ENCODE data around the gene ASXL2.
A peak's percentile ranks its signal among the peaks of the same experiment; 100 is the strongest.

The ASXL2 gene

DNA sequence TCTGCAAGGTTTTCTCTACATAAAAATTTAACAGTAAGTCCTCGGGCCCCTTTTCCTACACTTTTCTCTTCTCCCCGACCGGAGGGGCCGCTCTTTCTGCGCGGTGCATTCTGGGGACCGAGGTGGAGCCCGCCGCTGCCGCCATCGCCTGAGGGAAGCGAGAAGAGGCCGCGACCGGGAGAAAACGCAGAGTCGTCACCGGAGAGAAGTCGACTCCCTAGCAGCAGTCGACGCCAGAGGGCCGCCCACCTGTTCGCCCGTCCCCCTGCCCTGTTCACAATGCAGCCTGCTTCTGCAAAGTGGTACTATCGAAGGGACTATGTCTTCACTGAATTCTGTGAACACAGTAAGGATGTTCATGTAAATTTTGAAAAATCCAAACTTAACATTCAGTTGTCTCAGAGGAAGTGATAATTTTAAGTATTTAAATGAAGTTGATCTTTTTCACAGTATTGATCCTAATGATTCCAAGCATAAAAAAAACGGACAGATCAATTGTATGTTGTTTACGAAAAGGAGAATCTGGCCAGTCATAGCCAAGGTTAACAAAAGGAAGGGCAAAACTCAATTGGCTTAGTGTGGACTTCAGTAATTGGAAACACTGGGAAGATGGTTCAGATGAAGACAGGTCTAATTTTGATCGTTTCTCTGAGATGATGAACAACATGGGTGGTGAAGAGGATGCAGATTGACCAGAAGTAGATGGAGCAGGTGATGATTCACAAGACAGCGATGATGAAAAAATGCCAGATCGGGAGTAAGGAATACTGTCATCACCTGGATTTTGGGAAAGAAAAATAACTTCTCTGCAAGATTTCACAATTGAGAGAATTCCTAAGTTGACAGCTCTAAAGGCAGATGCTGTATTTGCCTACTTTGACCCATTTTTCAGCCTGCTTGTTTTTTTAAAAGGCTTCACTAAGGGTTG lies 55.8 kb downstream of the ASXL2 start:
- no peak for DNase-seq (ENCODE audit: low read depth)
- in situ Hi-C loops (cut with HindIII; ENCODE audit: low sequenced_read_pairs), result no loop called here

DNA sequence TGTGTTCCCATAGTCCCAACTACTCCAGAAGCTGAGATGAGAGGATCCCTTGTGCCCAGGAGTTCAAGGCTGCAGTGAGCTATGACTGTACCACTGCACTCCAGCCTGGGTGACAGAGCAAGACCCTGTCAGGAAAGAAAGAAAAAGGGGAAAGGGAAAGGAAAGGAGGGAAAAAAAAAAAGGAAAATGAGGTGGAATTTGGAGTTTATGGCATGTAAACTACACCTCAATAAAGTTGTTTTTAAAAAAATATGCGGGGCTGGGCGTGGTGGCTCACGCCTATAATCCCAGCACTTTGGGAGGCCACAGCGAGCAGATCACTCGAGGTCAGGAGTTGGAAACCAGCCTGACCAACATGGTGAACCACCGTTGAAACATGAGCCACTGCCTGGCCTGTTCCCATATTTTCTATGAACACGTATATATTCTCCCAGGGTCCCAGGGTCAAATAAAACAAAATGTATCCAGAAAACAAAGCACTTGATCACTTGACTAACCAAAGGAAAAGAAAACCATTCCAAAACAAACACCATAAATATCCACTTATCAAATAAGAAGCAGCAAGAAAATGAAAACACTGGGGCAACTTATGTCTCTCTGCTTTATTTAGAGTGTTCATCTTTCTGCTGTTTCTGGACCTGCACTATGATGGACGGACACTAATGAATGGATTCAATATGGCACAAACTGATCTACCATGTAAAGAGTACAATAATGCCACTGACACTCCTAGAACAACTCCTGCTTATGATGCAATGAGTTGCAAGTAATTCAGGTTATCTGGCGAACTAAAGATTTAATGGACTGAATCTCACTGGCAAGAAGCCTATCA lies 56.8 kb downstream of the ASXL2 start:
- in situ Hi-C loops (cut with HindIII; ENCODE audit: low sequenced_read_pairs), result no loop called here
- peak; percentile 91 for DNase-seq (ENCODE audit: low read depth)
- no peak overlapping the region for H3K4me3 ChIP-seq (ENCODE audit: low read depth, low read length)
- TF ChIP-seq, protein P1, sequence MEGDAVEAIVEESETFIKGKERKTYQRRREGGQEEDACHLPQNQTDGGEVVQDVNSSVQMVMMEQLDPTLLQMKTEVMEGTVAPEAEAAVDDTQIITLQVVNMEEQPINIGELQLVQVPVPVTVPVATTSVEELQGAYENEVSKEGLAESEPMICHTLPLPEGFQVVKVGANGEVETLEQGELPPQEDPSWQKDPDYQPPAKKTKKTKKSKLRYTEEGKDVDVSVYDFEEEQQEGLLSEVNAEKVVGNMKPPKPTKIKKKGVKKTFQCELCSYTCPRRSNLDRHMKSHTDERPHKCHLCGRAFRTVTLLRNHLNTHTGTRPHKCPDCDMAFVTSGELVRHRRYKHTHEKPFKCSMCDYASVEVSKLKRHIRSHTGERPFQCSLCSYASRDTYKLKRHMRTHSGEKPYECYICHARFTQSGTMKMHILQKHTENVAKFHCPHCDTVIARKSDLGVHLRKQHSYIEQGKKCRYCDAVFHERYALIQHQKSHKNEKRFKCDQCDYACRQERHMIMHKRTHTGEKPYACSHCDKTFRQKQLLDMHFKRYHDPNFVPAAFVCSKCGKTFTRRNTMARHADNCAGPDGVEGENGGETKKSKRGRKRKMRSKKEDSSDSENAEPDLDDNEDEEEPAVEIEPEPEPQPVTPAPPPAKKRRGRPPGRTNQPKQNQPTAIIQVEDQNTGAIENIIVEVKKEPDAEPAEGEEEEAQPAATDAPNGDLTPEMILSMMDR (IDR thresholded peaks at IDR 0.05; ENCODE audit: low read depth, low read length, missing control alignments), result no peak

More for the DNA sequence above, 55.8 kb downstream of the ASXL2 start:
- TF ChIP-seq, protein P1 (IDR thresholded peaks at IDR 0.05; ENCODE audit: low read depth, low read length, missing control alignments), result no peak
- no peak overlapping the region for H3K4me3 ChIP-seq (ENCODE audit: low read depth, low read length)

DNA sequence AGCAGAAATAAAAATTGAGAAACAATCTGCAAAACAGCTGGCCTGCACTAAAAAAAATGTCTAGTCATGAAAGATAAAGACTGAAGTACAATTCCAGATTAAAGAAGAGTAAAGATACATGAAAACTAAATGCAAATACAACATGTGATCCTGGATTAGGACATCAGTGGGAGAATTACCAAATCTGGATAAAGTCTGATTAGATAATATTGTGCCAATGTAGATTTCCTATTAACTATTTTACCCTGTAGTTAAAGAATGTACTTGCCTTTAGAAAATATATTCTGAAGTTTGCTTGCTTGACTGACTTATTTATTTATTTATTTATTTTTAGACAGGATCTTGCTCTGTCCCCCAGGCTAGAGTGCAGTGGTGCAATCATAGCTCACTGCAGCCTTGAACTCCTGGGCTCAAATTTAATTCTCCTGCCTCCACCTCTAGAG lies 58.7 kb downstream of the ASXL2 start:
- H3K4me3 ChIP-seq (ENCODE audit: low read depth, low read length), result no peak overlapping the region
- in situ Hi-C loops (cut with HindIII; ENCODE audit: low sequenced_read_pairs), result no loop called here
- TF ChIP-seq, protein P1 (IDR thresholded peaks at IDR 0.05; ENCODE audit: low read depth, low read length, missing control alignments), result no peak
- no peak for DNase-seq (ENCODE audit: low read depth)

DNA sequence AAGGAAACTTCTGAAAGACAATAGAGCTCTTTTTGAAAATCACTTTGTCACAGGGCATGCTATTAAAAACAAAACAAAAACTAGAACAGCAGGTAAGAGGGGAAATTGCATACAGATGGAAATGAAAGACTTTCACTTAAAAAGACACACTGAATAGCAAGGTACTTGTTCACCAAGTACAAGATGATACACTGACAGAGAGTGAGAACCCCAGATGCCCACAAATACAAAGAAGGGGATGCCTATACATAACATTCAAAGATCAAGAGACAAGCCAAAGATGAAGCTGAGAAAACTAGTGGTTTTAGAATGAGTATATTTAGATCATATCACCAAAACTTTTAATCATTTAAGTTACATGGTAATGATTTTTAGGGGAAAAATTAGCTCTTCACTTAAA lies 60.7 kb downstream of the ASXL2 start:
- TF ChIP-seq, protein P1 (IDR thresholded peaks at IDR 0.05; ENCODE audit: low read depth, low read length, missing control alignments), result no peak
- DNase-seq (ENCODE audit: low read depth), result no peak

DNA sequence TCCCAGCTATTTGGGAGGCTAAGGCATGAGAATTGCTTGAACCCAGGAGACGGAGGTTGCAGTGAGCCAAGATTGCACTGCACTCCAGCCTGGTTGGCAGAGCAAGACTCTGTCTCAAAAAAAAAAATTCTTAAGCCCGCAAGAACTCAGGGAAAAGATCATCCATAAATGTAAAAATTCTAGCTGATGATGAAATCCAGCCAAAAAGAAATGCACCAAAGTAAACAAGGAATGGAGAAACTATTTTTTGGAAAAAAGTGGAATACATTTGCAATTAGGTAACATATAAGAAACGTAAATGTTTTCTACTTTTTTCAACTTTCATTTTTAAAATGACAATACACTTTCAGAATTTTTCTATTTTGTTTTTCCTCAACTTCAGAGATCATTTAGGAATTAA lies 61.3 kb downstream of the ASXL2 start:
- no peak overlapping the region for H3K4me3 ChIP-seq (ENCODE audit: low read depth, low read length)
- TF ChIP-seq, protein P1 (IDR thresholded peaks at IDR 0.05; ENCODE audit: low read depth, low read length, missing control alignments), result no peak
- DNase-seq (ENCODE audit: low read depth), result no peak
- in situ Hi-C loops (cut with HindIII; ENCODE audit: low sequenced_read_pairs), result no loop called here

More for the DNA sequence above, 60.7 kb downstream of the ASXL2 start:
- in situ Hi-C loops (cut with HindIII; ENCODE audit: low sequenced_read_pairs), result no loop called here
- no peak overlapping the region for H3K4me3 ChIP-seq (ENCODE audit: low read depth, low read length)

DNA sequence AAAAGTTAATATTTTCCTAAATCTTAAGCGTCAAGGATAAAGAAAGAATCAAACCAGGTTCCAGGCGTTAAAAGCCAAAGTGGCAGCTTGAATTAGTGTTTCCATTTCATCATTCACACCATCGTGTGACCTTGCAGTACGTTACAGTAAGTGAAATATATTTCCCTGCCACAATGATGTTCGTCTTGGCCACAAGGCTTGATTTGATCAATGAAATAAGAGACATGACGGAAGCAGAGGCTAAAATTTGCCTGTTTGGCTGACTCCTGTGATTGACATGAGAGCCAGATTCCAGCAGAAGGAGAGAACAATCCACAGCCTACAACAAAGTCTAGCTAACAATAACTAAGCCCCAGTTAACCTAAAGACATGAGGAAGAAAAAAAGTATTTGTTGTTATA lies 62.0 kb downstream of the ASXL2 start:
- no peak overlapping the region for H3K4me3 ChIP-seq (ENCODE audit: low read depth, low read length)
- TF ChIP-seq, protein P1 (IDR thresholded peaks at IDR 0.05; ENCODE audit: low read depth, low read length, missing control alignments), result no peak
- DNase-seq (ENCODE audit: low read depth), result no peak
- in situ Hi-C loops (cut with HindIII; ENCODE audit: low sequenced_read_pairs), result no loop called here
